Muscle layer of colon (tissue), 2 donors: Measurements from ENCODE around the gene SORT1.

ENCODE experiments used
- H3K27ac ChIP-seq: one replicate; pipeline ENCODE4 v1.7.0; 2013; ENCODE audit warnings: low read depth, mild to moderate bottlenecking, low read length, moderate library complexity
- H3K27me3 ChIP-seq, 2 donors: one replicate each; pipeline ENCODE4 v1.7.0; 2013; ENCODE audit warnings: low read length in 2 of 2, mild to moderate bottlenecking in 2 of 2; ENCODE audit not compliant: insufficient read depth in 2 of 2, control insufficient read depth in 1 of 2
- H3K36me3 ChIP-seq: one replicate; pipeline ENCODE4 v1.7.0; 2013; ENCODE audit warnings: mild to moderate bottlenecking, low read length; ENCODE audit not compliant: insufficient read depth
- H3K4me1 ChIP-seq: one replicate; pipeline ENCODE4 v1.7.0; 2013; ENCODE audit warnings: mild to moderate bottlenecking, low read length; ENCODE audit not compliant: insufficient read depth
- H3K4me3 ChIP-seq, 2 donors: one replicate each; pipeline ENCODE4 v1.7.0; 2013; ENCODE audit warnings: low read length in 2 of 2, low read depth in 1 of 2, mild to moderate bottlenecking in 1 of 2, moderate library complexity in 1 of 2
- H3K9ac ChIP-seq: one replicate; pipeline ENCODE4 v1.7.0; 2013; ENCODE audit warnings: low read length
- H3K9me3 ChIP-seq: one replicate; pipeline ENCODE4 v1.7.0; 2013; ENCODE audit warnings: mild to moderate bottlenecking, low read length
- donor health status: abdominal sarcoma.
- donor health status: Adenocarcinoma of cecum.

SORT1 gene

GRCh38 chr1:109259674-109260557 is 137.8 kb downstream of the SORT1 start:
- Histone ChIP-seq H3K9ac (no peak overlapping the region), H3K27ac (no peak overlapping the region), H3K4me3 (no peak overlapping the region)

More at GRCh38 chr1:109259674-109260557, 137.8 kb downstream of the SORT1 start:
- no peaks in the 10 kb centered on the region for H3K27me3 ChIP-seq
- peaks cover 8% of the 10 kb centered on the region for H3K4me1 ChIP-seq
- peaks cover 6% of the 10 kb centered on the region for H3K36me3 ChIP-seq
- H3K9me3 ChIP-seq = no peaks in the 10 kb centered on the region
